GM18520 (cell line): Measurements from ENCODE around the gene LAPTM5.
"Not testable (repeated sequence)": the region's sequence is repeated elsewhere in the genome, so short reads cannot be mapped to it uniquely, and the experiment has no call there.

Source experiments
- ATAC-seq: cut with Tn5 transposase; IDR thresholded peaks from one replicate; pipeline ENCODE4 v1.9.1; 2021; ENCODE audit not compliant: unreplicated experiment

The LAPTM5 gene

GRCh38 chr1:30773722-30774358, 16.3 kb upstream of the LAPTM5 start:
- no peak for ATAC-seq

GRCh38 chr1:30771005-30771404, 13.4 kb upstream of the LAPTM5 start:
- no peak for ATAC-seq

- no peak for ATAC-seq
Observed at GRCh38 chr1:30770150-30770549, 12.6 kb upstream of the LAPTM5 start.

GRCh38 chr1:30768830-30769718, 11.5 kb upstream of the LAPTM5 start:
- ATAC-seq = no peak

- no peak for ATAC-seq
Observed at GRCh38 chr1:30768159-30768829, 10.7 kb upstream of the LAPTM5 start.

- not testable (repeated sequence) for ATAC-seq
Observed at GRCh38 chr1:30766948-30767347, 9.4 kb upstream of the LAPTM5 start.

GRCh38 chr1:30765556-30766434, 8.2 kb upstream of the LAPTM5 start:
- no peak for ATAC-seq

GRCh38 chr1:30764939-30765555, 7.5 kb upstream of the LAPTM5 start:
- ATAC-seq = no peak

GRCh38 chr1:30764396-30764795, 6.8 kb upstream of the LAPTM5 start:
- ATAC-seq = no peak

GRCh38 chr1:30763651-30764248, 6.2 kb upstream of the LAPTM5 start:
- ATAC-seq = no peak

GRCh38 chr1:30762930-30763650, 5.5 kb upstream of the LAPTM5 start:
- ATAC-seq = no peak

- no peak for ATAC-seq
Observed at GRCh38 chr1:30762152-30762929, 4.8 kb upstream of the LAPTM5 start.

GRCh38 chr1:30761381-30762151, 4.0 kb upstream of the LAPTM5 start:
- no peak for ATAC-seq

GRCh38 chr1:30760596-30761324, 3.2 kb upstream of the LAPTM5 start:
- ATAC-seq = no peak

- no peak for ATAC-seq
Observed at GRCh38 chr1:30759718-30760281, 2.2 kb upstream of the LAPTM5 start.

GRCh38 chr1:30758785-30759380, 1.3 kb upstream of the LAPTM5 start:
- no peak for ATAC-seq
